ENCODE data around the gene IFIT1.
"Not testable (repeated sequence)": the region's sequence is repeated elsewhere in the genome, so short reads cannot be mapped to it uniquely, and the experiment has no call there.

The IFIT1 gene

GRCh38 chr10:89431977-89432376 lies 39.6 kb downstream of the IFIT1 start:
- no peak for DNase-seq (ENCODE audit: low read depth)

GRCh38 chr10:89438525-89438924 lies 46.1 kb downstream of the IFIT1 start:
- no peak for DNase-seq (ENCODE audit: low read depth)

- no peak for DNase-seq (ENCODE audit: low read depth)
Observed at GRCh38 chr10:89440226-89441009, 48.0 kb downstream of the IFIT1 start.

GRCh38 chr10:89442289-89442688 lies 49.9 kb downstream of the IFIT1 start:
- DNase-seq (ENCODE audit: low read depth): no peak

GRCh38 chr10:89444819-89445218 lies 52.4 kb downstream of the IFIT1 start:
- not testable (repeated sequence) for DNase-seq (ENCODE audit: low read depth)

- no peak for DNase-seq (ENCODE audit: low read depth)
Observed at GRCh38 chr10:89450901-89451300, 58.5 kb downstream of the IFIT1 start.

- no peak for DNase-seq (ENCODE audit: low read depth)
Observed at GRCh38 chr10:89452193-89452592, 59.8 kb downstream of the IFIT1 start.

- no peak for DNase-seq (ENCODE audit: low read depth)
Observed at GRCh38 chr10:89454561-89455347, 62.3 kb downstream of the IFIT1 start.
